GM18951 (cell line): ENCODE results near the gene ITSN1.

ENCODE experiments used
- POLR2A ChIP-seq: IDR thresholded peaks from 4 replicates; pipeline ENCODE4 v1.6.1; 2011; ENCODE audit warnings: mild to moderate bottlenecking; ENCODE audit not compliant: insufficient read length, insufficient read depth; ENCODE audit errors: extremely low read depth
- in situ Hi-C: fragments of 300-500 bp; cut with MboI; formaldehyde crosslinking; loops from one replicate; pipeline ENCODE4 v1.12.0; 2022; ENCODE audit warnings: low sequenced_read_pairs, mixed read lengths, inconsistent platforms; ENCODE audit not compliant: unreplicated experiment

The ITSN1 gene

DNA sequence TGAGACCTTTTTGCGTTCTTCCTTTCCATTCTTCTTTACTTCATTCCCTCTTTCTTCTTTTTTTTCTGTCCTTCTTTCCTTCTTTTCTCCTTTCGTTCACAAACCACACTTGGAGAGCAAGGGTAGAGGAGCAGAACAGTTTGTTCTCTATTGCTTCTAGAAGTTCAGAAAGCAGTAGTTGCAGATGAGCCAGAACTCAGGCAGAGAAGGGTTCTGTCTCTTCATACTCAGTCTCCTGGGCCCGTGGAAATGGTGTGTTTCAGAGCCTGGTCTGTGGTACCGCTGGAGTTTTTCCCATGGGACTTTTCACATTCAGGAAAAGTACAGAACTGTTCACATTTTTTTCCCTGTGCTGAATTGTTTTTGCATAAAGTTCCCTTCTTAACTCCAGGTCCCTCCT is 186.3 kb downstream of the ITSN1 start:
- TF ChIP-seq POLR2A: no peak
- in situ Hi-C loops: no loop called here

GRCh38 chr21:33829844-33830243 is 187.5 kb downstream of the ITSN1 start:
- in situ Hi-C loops: no loop called here

DNA sequence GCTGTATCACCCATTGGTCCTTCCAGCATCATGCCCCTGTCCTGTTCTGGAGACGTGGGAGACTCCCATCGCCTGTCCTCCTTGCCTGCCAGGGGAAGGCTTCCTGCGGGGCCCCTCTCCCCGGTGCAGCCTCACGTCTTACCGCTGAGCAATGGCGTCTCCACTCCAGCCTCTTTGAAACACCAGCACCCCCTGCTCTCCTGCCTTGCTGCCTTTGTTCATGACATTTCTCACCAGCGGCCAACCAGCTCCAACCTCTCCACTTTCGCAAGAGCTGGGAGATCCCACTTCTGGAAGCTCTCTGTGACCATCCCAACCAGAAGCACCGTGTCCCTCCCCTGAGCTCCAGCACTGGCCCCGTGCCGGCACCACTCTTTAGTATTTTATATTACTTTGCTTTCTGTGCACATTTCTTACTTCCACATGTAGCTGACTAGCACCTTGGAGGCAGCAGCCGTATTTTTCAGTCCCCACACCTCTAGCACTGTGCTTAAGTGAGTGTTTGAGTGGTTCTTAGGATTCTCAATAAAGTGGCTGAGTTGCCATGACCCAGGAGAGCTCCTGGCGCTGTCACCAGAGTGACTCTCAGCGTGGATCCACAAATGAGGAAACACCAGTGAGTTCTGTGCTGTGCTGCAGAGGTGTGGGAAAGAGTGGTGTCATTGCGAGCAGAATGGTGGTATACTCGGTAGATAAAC is 189.8 kb downstream of the ITSN1 start:
- in situ Hi-C loops: no loop called here
- no peak for TF ChIP-seq POLR2A

More at GRCh38 chr21:33829844-33830243, 187.5 kb downstream of the ITSN1 start:
- TF ChIP-seq POLR2A: no peak

GRCh38 chr21:33834801-33835500 is 192.7 kb downstream of the ITSN1 start:
- in situ Hi-C loops: no loop called here
- TF ChIP-seq POLR2A: no peak

GRCh38 chr21:33835920-33836319 is 193.6 kb downstream of the ITSN1 start:
- no peak for TF ChIP-seq POLR2A
- in situ Hi-C loops: no loop called here

GRCh38 chr21:33836408-33836807 is 194.1 kb downstream of the ITSN1 start:
- no peak for TF ChIP-seq POLR2A
- in situ Hi-C loops: no loop called here

DNA sequence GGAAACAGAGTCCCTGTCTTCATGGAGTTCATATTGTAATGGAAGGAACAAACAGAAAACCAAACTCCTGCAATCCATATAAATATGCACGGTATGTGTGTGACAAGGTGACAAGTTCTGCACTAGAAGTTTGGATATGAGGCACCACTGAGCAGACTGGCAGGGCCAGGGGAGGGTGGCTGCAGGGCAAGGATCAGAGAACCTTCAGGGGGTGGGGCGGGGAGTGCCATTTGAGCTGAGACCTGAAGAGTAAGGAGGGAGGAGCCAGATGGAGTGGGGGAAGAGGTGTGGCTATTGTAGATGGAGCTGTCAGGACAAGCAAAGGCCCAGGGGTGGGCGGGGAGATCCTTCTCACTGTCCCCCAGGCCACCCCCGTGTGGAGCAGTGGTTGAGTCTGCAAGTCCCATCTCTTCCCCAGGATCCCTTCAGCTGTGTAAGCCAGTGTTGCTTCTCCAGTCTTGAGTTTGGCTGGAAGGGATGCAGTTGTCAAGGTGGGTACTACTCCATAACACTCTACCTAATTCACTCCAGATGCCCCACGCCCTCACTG is 196.9 kb downstream of the ITSN1 start:
- in situ Hi-C loops: no loop called here
- no peak for TF ChIP-seq POLR2A

- TF ChIP-seq POLR2A: no peak
- in situ Hi-C loops: no loop called here
These were observed 197.5 kb downstream of the ITSN1 start for GRCh38 chr21:33839806-33840205.

DNA sequence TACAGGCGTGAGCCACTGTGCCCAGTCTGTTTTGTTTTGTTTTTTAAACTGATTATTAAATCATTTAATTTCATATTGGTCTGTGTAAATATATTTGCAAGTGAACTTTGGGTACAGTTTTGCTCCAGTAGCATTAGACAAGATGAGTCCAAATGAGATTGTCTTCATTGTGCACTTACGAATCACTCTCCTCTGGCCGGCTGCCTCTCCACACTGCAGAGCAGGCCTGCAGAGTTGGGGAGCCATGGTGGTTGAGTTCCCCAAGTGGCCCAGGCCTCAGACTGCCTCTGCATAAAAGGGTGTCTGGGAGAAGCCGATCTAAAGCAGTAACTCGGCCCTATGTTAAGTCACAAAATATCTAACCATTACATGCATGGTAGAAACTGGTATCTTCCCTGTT is 198.5 kb downstream of the ITSN1 start:
- in situ Hi-C loops: no loop called here
- TF ChIP-seq POLR2A: no peak

GRCh38 chr21:33841561-33841960 is 199.3 kb downstream of the ITSN1 start:
- TF ChIP-seq POLR2A: no peak
- in situ Hi-C loops: no loop called here

DNA sequence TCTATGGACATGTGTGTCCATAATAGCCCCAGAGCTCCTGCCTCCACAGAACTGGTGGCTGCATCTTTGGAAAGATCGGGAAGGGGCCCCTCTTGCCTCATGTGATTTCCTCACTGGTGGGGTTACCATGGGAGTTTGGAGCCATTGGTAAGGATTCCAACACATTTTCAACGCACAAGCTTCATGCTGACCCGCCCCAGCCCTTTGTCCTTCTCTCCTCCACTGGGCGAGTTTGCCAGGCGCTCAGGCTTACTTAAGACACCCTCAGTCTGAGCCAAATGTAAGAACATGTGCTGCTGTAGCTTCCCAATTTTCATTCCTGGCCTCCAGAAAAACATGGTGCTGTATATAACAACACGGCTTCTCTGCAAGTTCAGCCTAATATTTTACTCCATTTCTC is 200.9 kb downstream of the ITSN1 start:
- in situ Hi-C loops: no loop called here

DNA sequence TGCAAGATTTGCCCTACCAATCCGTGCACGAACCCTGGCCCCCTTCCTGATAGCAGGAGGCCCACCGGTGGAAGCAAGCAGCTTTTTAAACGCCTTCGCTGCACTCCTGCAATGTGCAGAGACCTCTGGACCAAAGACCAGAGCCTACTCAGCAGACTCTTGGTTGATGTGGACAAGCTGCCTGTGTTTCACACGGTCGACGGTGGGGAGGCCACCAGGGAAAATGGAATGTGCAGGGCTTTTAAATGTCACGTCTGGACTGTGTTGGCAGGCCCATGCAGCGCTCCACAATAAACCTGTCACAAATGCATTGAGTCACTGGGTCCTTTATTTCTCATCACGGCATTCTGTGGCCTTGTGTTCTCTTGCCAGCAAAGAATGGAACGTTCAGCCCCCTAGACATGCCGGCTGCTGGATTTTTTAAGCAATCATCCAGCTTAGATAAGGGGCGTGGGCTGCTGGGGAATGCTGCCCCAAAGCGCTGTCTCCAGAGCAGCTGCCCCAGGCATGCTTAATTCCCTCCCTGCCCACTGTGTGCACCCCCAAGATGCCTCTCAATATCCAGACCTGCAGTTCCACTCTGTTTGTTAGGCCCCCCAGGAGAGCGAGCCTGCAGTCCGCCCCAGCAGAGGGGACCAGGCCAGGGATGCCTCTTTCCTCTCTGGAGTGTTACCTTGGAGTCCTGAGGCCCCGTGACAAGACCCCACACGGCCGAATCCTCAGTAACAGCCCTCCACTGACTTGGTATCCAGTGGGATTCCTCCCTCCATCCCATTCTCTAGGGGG is 202.0 kb downstream of the ITSN1 start:
- in situ Hi-C loops: no loop called here
- TF ChIP-seq POLR2A: no peak

More for the DNA sequence above, 200.9 kb downstream of the ITSN1 start:
- no peak for TF ChIP-seq POLR2A

DNA sequence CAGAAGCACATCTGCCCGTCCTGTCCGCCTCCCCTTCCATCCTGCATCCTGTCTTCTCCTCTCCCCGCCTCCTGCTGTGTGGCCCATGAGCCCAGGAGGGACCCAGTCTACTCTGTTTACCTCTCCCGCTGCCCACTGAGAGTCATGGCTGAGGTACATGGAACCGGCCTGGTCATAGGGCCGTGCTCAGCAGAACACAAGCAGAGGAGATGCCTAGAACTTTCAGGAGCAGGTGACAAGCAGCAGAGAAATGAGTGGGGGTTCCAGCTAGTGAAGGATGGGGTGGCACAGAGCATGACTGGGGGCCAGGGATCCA is 202.5 kb downstream of the ITSN1 start:
- no peak for TF ChIP-seq POLR2A
- in situ Hi-C loops: no loop called here
